MM.1S (cell line): ENCODE results near the gene PRDM1.
A peak's percentile ranks its signal among the peaks of the same experiment; 100 is the strongest.
"Not testable (repeated sequence)": the region's sequence is repeated elsewhere in the genome, so short reads cannot be mapped to it uniquely, and the experiment has no call there.

Source experiments
- DNase-seq: peaks from one replicate; pipeline ENCODE4 v3.0.0-alpha.2; 2015
- H2AFZ ChIP-seq: fragments of 300-600 bp; sonication (generic); 2 replicates; pipeline ENCODE4 v1.6.0; 2016; ENCODE audit warnings: antibody characterized with exemption, low read length
- H3F3A ChIP-seq: fragments of 300-600 bp; sonication (generic); 2 replicates; pipeline ENCODE4 v1.6.1; 2016; ENCODE audit warnings: mild to moderate bottlenecking, antibody characterized with exemption, low read length, moderate library complexity, mixed read lengths; ENCODE audit not compliant: insufficient read depth
- H3K27ac ChIP-seq: fragments of 300-600 bp; sonication (generic); 2 replicates; pipeline ENCODE4 v1.5.1; 2016; ENCODE audit warnings: mild to moderate bottlenecking, low read length
- H3K27me3 ChIP-seq: fragments of 300-600 bp; sonication (generic); replicated peaks from 2 replicates; pipeline ENCODE4 v1.6.0; 2016; ENCODE audit warnings: low read length; ENCODE audit not compliant: insufficient read depth
- H3K36me3 ChIP-seq: fragments of 300-600 bp; sonication (generic); replicated peaks from 2 replicates; pipeline ENCODE4 v1.6.1; 2016; ENCODE audit warnings: mild to moderate bottlenecking, low read length, mixed read lengths; ENCODE audit not compliant: insufficient read depth
- H3K4me1 ChIP-seq: fragments of 300-600 bp; sonication (generic); 2 replicates; pipeline ENCODE4 v1.6.1; 2016; ENCODE audit warnings: low read length, mixed read lengths
- H3K4me2 ChIP-seq: fragments of 300-600 bp; sonication (generic); 2 replicates; pipeline ENCODE4 v1.6.0; 2016; ENCODE audit warnings: low read depth, low read length
- H3K4me3 ChIP-seq: fragments of 300-600 bp; sonication (generic); 2 replicates; pipeline ENCODE4 v1.5.1; 2016; ENCODE audit warnings: low read length, mixed read lengths
- H3K79me2 ChIP-seq: fragments of 300-600 bp; sonication (generic); 2 replicates; pipeline ENCODE4 v1.6.1; 2016; ENCODE audit warnings: mixed run types, low read length, mixed read lengths
- H3K9ac ChIP-seq: fragments of 300-600 bp; sonication (generic); 2 replicates; pipeline ENCODE4 v1.6.1; 2016; ENCODE audit warnings: low read length, mixed read lengths
- H3K9me2 ChIP-seq: fragments of 300-600 bp; sonication (generic); replicated peaks from 2 replicates; pipeline ENCODE4 v1.6.1; 2016; ENCODE audit warnings: mild to moderate bottlenecking, low read length, mixed read lengths; ENCODE audit not compliant: insufficient read depth
- H3K9me3 ChIP-seq: fragments of 300-600 bp; sonication (generic); replicated peaks from 2 replicates; pipeline ENCODE4 v1.6.1; 2016; ENCODE audit warnings: mild to moderate bottlenecking, low read length, mixed read lengths; ENCODE audit not compliant: insufficient read depth
- H4K20me1 ChIP-seq: fragments of 300-600 bp; sonication (generic); 2 replicates; pipeline ENCODE4 v1.6.1; 2016; ENCODE audit warnings: mild to moderate bottlenecking, low read length, moderate library complexity, mixed read lengths; ENCODE audit not compliant: insufficient read depth
- EZH2 ChIP-seq: fragments of 300-600 bp; sonication (generic); optimal IDR thresholded peaks from 2 replicates; pipeline ENCODE3; 2017; ENCODE audit warnings: low read depth, mild to moderate bottlenecking, antibody characterized with exemption, low read length, mixed read lengths
- EZH2phosphoT487 ChIP-seq: fragments of 300-600 bp; sonication (generic); IDR thresholded peaks from 2 replicates; pipeline ENCODE4 v1.6.1; 2018; ENCODE audit warnings: antibody characterized with exemption, low read length
- TF ChIP-seq, protein P1 (sequence below): fragments of 300-600 bp; sonication (generic); IDR thresholded peaks from 2 replicates; pipeline ENCODE4 v1.5.1; 2016; ENCODE audit warnings: antibody characterized with exemption, low read length, mixed read lengths

PRDM1 gene

DNA sequence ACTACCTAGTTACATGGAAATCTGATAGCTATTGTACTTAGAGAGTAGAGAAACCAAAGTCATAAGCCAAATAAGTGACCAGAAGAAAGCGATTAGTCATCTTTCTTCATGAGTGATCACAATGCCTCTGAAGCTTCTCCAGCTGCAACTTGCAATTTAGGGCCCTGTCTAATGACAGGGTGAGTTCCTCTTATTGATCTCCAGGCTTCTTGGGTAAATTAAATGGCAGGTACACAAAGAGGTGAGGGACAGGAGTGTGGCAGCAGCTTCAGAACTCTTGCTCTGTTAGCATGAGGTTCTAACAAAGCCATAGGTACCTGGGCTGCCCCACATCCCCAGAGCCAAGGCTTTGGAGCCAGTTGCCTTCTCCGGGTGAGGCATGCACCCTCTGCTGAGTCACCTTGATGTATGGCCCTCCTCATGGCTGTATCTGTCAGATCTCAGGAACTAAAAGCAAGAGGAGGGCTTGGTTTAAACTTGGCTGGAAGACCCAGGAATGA, 60.8 kb downstream of the PRDM1 start:
- Histone ChIP-seq H3K27ac (peak overlapping the region; percentile 94), H3K4me1 (peaks cover 76% of the 10 kb centered on the region), H3K9ac (peak overlapping the region; percentile 67; the same call in 1 of the 2 replicates), H2AFZ (no peak overlapping the region), H4K20me1 (no peaks in the 10 kb centered on the region), H3K27me3 (no peaks in the 10 kb centered on the region), H3F3A (peaks cover 54% of the 10 kb centered on the region), H3K4me2 (peak overlapping the region; percentile 65), H3K9me3 (no peaks in the 10 kb centered on the region), H3K79me2 (peaks cover 21% of the 10 kb centered on the region), H3K9me2 (no peaks in the 10 kb centered on the region), H3K4me3 (no peak overlapping the region), H3K36me3 (no peaks in the 10 kb centered on the region)
- TF ChIP-seq EZH2 = no peak
- TF ChIP-seq EZH2phosphoT487 = no peak
- TF ChIP-seq, protein P1, sequence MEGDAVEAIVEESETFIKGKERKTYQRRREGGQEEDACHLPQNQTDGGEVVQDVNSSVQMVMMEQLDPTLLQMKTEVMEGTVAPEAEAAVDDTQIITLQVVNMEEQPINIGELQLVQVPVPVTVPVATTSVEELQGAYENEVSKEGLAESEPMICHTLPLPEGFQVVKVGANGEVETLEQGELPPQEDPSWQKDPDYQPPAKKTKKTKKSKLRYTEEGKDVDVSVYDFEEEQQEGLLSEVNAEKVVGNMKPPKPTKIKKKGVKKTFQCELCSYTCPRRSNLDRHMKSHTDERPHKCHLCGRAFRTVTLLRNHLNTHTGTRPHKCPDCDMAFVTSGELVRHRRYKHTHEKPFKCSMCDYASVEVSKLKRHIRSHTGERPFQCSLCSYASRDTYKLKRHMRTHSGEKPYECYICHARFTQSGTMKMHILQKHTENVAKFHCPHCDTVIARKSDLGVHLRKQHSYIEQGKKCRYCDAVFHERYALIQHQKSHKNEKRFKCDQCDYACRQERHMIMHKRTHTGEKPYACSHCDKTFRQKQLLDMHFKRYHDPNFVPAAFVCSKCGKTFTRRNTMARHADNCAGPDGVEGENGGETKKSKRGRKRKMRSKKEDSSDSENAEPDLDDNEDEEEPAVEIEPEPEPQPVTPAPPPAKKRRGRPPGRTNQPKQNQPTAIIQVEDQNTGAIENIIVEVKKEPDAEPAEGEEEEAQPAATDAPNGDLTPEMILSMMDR = no peak
- DNase-seq = peak; percentile 62

DNA sequence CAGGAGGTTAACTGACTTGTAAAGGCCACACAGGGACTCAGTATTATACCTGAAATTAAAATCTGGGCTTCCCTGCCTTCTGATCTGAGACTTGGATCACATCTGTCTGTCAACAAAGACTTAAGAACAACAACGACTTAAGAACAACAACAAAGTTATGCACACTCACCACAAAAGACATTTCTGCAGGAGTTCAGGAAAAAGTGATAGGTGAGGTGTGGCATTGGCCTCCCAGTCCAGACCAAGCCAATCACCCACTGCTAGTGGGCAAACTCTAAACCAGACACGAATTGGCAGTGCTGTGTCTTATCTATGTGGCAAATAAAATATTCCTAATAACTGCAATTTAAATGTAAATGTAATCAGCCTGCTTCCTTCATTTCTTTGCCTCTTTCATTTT, 61.3 kb downstream of the PRDM1 start:
- Histone ChIP-seq H3K9me2 (no peaks in the 10 kb centered on the region), H3K79me2 (peaks cover 21% of the 10 kb centered on the region), H3K9me3 (no peaks in the 10 kb centered on the region), H3K9ac (no peak overlapping the region; the same call in 1 of the 2 replicates), H3F3A (peaks cover 48% of the 10 kb centered on the region), H2AFZ (no peak overlapping the region), H4K20me1 (no peaks in the 10 kb centered on the region), H3K4me1 (peaks cover 70% of the 10 kb centered on the region), H3K36me3 (no peaks in the 10 kb centered on the region), H3K27ac (peak overlapping the region; percentile 94; the same call in 1 of the 2 replicates), H3K4me3 (no peak overlapping the region), H3K27me3 (no peaks in the 10 kb centered on the region), H3K4me2 (peak overlapping the region; percentile 65)
- DNase-seq = no peak
- TF ChIP-seq, protein P1 = no peak
- TF ChIP-seq EZH2phosphoT487 (no peak), EZH2 (no peak)

DNA sequence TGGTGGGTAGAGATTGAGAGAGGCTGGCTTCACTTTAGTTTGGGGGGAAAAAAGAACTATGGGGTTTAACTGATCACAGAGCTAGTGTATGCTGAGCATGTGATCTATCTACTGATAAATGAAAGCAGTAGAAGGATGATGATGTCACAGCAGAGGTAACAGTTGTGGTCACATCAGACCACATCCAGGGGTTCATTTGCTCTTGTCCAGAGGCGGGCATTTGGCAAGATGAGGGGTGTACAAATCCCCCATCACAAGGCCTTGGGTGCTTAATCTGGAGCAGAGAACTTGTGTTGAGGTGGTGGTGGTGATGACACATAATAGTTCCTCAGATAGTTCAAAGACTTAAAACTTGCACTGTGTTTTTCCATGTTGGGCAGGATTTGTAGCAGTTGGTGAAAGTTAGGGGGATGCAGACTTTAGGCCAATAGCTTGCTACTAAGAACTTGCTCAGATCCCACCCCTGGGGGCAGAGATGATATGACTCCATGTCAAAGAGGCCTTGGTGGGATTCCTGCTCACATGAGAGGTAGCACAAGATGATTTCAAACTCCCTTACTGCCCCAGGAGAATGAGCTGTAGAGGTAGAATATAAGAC, 63.4 kb downstream of the PRDM1 start:
- Histone ChIP-seq H3K4me3 (no peak overlapping the region), H3K4me1 (peaks cover 52% of the 10 kb centered on the region), H3K9me2 (no peaks in the 10 kb centered on the region), H3F3A (peaks cover 33% of the 10 kb centered on the region), H3K27me3 (no peaks in the 10 kb centered on the region), H4K20me1 (no peaks in the 10 kb centered on the region), H3K36me3 (no peaks in the 10 kb centered on the region), H3K79me2 (peaks cover 9% of the 10 kb centered on the region), H2AFZ (no peak overlapping the region), H3K9ac (no peak overlapping the region), H3K27ac (no peak overlapping the region), H3K4me2 (no peak overlapping the region), H3K9me3 (no peaks in the 10 kb centered on the region)
- TF ChIP-seq EZH2 = no peak
- TF ChIP-seq EZH2phosphoT487 = no peak
- TF ChIP-seq, protein P1 = no peak
- peak; percentile 4 for DNase-seq

DNA sequence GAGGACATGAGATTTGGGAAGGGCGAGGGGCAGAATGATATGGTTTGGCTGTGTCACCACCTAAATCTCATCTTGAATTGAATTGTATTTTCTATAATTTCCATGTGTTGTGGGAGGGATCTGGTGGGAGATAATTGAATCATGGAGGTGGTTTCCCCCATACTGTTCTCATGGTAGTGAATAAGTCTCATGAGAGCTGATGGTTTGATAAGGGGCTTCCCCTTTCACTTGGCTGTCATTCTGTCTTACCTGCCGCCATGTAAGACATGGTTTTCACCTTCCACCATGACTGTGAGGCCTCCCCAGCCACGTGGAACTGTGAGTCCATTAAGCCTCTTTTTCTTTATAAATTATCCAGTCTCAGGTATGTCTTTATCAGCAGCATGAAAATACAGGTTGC, 66.3 kb downstream of the PRDM1 start:
- not testable (repeated sequence) for H3K9me3 ChIP-seq, H3K27ac ChIP-seq, H4K20me1 ChIP-seq, H3K4me2 ChIP-seq, DNase-seq, H2AFZ ChIP-seq, H3K9ac ChIP-seq, H3K9me2 ChIP-seq, H3F3A ChIP-seq, H3K4me3 ChIP-seq, H3K27me3 ChIP-seq, H3K79me2 ChIP-seq, H3K36me3 ChIP-seq
- peaks cover 36% of the 10 kb centered on the region for H3K4me1 ChIP-seq
